NCI-H146 treated with DMSO at 0.1 percent for 48 hours (cell line): ENCODE results near the gene LDB2.
"Not testable (repeated sequence)": the region's sequence is repeated elsewhere in the genome, so short reads cannot be mapped to it uniquely, and the experiment has no call there.

Experiments
- DNase-seq: peaks from one replicate; lab custom pipeline; 2025; ENCODE audit not compliant: unreplicated experiment; lab: John Stamatoyannopoulos, UW

The LDB2 gene

DNA sequence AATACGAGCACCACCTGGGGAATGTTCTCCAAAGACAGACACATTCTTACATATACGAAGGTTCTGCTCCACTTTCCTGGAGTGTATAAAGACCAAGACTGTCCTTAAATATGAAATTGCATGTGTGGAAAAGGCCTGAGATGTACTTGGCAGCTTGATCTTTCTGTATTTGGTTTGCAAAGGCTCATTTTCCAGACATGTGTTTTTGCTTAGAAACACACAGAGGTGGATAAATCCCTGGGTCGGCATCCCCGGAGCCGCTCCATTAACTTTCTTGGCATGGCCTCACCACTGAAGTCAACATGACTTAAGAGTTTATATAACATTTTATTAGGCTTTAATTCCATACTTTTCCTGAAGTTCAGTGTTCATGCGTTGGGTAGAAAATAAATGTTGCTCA is 239.4 kb downstream of the LDB2 start:
- no peak for DNase-seq

- DNase-seq, result no peak
Measured at GRCh38 chr4:16658183-16658582, 240.3 kb downstream of the LDB2 start.

GRCh38 chr4:16655111-16655510 is 243.3 kb downstream of the LDB2 start:
- no peak for DNase-seq

DNA sequence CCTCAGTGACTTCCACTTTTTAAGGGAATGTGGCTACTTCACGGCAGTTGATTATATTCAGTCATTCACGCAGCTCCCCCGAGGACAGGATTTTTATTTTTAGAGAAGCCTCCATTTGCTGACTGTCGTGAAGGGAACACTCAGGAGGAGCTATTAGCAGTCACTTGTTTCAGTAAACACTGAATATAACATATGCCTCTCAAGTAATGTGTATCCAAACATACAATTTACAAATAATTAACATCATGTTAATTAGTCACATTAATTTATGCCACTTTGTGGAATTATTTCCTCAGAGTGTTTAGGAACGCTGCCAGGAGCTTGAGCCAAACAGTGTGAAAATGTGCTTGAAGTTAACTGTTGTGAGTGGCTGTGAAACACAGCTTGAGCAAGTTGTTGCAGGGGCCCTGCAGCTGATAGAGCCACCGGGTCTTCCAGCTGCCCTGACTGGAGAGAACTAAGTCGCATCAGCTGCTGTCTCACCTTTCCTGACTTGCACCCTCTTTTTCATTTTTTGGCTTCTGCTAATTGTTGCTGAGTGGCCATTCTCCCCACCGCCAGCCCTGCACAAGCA is 245.6 kb downstream of the LDB2 start:
- DNase-seq, result no peak

- no peak for DNase-seq
Measured at GRCh38 chr4:16646459-16646858, 252.0 kb downstream of the LDB2 start.

GRCh38 chr4:16643893-16644292 is 254.6 kb downstream of the LDB2 start:
- DNase-seq, result no peak

- DNase-seq, result no peak
Measured at GRCh38 chr4:16642897-16643296, 255.5 kb downstream of the LDB2 start.

DNA sequence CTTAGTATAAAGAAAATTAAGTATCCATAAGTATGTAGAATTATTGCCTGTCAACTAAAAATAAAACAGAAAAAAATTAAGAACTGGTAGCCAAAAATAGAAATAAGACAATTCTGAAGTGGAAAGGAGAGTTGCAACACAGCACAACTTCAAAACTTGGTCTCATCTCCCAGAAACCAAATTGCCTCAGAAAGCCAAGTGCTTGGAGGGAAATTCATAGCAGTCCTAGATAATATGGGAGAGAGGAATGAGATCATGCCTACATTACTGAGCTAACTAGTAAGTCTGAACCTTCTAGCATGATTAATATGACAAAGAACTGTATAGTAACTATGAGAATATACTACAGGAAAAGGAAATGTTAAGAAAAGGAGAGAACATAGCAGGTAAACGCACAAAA is 256.5 kb downstream of the LDB2 start:
- no peak for DNase-seq

- no peak for DNase-seq
Measured at GRCh38 chr4:16636912-16637630, 261.4 kb downstream of the LDB2 start.

GRCh38 chr4:16636304-16636703 is 262.1 kb downstream of the LDB2 start:
- no peak for DNase-seq

DNA sequence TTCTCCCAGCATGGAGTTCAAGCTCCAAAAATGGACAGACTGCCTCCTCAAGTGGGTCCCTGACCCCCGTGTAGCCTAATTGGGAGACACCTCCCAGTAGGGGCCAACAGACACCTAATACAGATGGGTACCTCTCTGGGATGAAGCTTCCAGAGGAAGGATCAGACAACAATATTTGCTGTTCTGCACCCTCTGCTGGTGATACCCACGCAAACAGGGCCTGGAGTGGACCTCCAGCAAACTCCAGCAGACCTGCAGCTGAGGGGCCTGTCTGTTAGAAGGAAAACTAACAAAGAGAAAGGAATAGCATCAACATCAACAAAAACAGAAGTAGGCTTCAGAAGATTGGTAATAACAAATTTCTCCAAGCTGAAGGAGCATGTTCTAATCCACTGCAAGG is 269.2 kb downstream of the LDB2 start:
- DNase-seq, result not testable (repeated sequence)

DNA sequence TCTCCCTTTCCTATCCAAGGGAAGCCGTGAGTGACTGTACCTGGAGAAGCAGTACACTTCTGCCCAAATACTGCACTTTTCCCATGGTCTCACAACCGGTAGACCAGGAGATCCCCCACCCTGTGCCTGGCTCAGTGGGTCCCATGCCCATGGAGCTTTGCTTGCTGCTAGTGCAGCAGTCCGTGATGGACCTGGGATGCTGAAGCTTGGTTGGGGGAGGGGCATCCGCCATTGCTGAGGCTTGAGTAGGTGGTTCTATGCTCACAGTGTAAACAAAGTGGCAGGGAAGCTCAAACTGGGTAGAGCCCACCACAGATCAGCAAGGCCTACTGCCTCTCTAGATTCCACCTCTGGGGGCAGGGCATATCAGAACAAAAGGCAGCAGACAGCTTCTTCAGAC is 269.6 kb downstream of the LDB2 start:
- not testable (repeated sequence) for DNase-seq

GRCh38 chr4:16627999-16628398 is 270.4 kb downstream of the LDB2 start:
- no peak for DNase-seq

DNA sequence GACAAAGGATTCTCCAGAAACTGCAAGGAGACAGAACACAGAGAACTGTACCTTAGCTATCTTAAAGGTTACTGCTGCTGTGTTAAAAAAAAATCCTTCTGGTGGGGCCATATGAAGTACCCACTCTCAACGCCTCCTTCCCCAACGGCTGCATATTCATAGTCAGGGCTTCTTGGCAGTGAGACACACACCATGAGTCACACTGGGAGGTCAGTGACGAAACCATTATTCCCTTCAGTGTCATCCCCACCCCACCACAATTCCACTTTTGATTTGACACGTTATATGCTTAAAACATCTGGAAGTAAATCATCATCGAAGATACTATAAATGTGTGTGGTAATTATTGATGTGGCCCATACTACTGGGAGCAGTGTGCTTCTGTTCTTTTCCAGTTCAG is 271.5 kb downstream of the LDB2 start:
- DNase-seq, result no peak

- no peak for DNase-seq
Measured at GRCh38 chr4:16622826-16623225, 275.6 kb downstream of the LDB2 start.

GRCh38 chr4:16617435-16617834 is 281.0 kb downstream of the LDB2 start:
- no peak for DNase-seq

DNA sequence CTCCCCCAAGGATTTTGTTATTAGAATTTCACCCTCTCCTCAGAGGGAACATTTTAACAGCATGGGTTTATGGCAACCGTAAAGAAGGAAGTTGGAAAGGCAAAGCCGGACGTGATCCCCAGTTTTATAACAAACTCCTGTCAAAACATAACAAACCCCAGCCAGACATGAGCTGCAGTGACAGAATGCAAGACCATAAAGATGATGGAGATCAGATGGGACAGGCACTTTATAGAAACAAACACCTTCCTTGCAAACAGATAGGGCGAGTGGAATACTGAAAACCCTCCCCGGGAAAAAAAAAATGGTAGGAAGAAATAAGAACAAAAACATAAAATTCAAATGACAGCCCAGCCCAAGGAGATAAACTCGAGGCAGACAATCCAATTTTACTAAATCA is 281.4 kb downstream of the LDB2 start:
- no peak for DNase-seq

DNA sequence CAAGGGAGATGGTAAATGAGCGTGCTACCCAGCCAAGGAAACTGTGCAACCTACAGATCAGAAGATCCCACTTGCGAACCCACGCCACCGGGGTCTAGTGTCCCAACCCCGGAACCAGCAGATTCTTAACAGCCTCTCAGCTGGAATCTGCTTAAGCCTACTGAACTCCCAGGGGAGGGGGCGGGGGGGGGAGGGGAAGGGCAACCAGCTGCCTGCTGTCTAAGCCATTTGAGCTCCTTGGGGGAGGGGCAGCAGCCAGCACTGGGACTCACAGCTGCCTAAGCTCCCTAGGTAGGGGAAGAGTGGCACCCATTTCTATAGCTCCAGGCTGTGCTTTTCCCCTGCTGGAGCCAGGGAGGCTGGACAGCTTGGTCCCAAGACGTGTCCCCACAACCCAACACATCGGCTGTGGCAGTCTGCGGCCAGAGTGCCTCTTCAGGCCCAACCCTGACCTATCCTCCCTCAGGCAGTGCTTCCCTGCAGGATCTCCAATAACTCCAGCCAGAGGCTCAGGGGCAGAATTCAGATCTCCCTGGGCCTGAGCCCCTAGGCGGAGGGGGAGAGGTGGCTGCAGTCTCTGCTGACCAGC is 289.2 kb downstream of the LDB2 start:
- no peak for DNase-seq

GRCh38 chr4:16608611-16609125 is 289.8 kb downstream of the LDB2 start:
- DNase-seq, result no peak

GRCh38 chr4:16608123-16608522 is 290.3 kb downstream of the LDB2 start:
- no peak for DNase-seq

- DNase-seq, result no peak
Measured at GRCh38 chr4:16607241-16608066, 291.0 kb downstream of the LDB2 start.

DNA sequence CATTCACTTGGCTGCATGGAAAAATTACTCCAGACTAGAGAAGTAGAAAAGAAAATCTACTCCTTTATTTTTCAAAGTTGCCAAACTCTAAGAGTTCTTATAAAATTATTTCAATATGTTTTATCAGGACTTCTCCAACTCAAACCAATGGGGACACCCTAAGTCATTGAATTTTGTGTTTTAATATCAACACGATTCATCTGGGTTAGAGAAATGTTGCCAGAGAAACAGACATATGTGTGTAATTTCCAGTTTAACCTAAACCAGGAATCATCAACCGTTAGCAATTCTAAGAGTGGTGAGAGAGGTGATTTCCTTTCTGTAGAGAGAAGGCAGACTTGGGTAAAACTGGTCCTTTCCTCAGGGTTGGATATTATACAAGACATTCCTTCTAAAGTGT is 291.8 kb downstream of the LDB2 start:
- no peak for DNase-seq
